Head of caudate nucleus (tissue), 42 donors: Measurements from ENCODE around the gene MICAL2.

Experiments used
- DNase-seq, 42 donors: peaks; one replicate each; pipeline versions ENCODE4 v3.0.0 to v3.0.0-alpha.2; 2020 to 2021; ENCODE audit warnings: mixed read lengths in 7 of 42
- intact Hi-C: fragments of 100-400 bp; cut with DNase I; formaldehyde crosslinking; loops from one replicate; pipeline ENCODE4 v1.15.0; 2022

The MICAL2 gene

GRCh38 chr11:12076840-12077534 lies 33.4 kb upstream of the MICAL2 start:
- peak in 1 of 42 donors; percentile 11 for DNase-seq
- intact Hi-C loops = no loop called here

GRCh38 chr11:12077535-12078280 lies 32.7 kb upstream of the MICAL2 start:
- peak in 1 of 42 donors; percentile 15 for DNase-seq
- intact Hi-C loops = no loop called here

GRCh38 chr11:12079726-12080556 lies 30.4 kb upstream of the MICAL2 start:
- intact Hi-C loops = no loop called here
- DNase-seq = peak in 13 of 42 donors; percentile 24 to 61 (median 34)

- DNase-seq = no peak
- intact Hi-C loops = no loop called here
Measured at GRCh38 chr11:12083380-12083779, 27.0 kb upstream of the MICAL2 start.

- DNase-seq = no peak
- intact Hi-C loops = no loop called here
Measured at GRCh38 chr11:12084256-12084655, 26.1 kb upstream of the MICAL2 start.

GRCh38 chr11:12085371-12086251 lies 24.8 kb upstream of the MICAL2 start:
- no peak for DNase-seq
- intact Hi-C loops = no loop called here

GRCh38 chr11:12086271-12087074 lies 23.9 kb upstream of the MICAL2 start:
- DNase-seq = peak in 1 of 42 donors; percentile 18
- intact Hi-C loops = no loop called here

- no peak for DNase-seq
- intact Hi-C loops = no loop called here
Measured at GRCh38 chr11:12087075-12088004, 23.1 kb upstream of the MICAL2 start.

- intact Hi-C loops = no loop called here
- peak in 32 of 42 donors; percentile 29 to 79 (median 50) for DNase-seq
Measured at GRCh38 chr11:12088047-12088481, 22.3 kb upstream of the MICAL2 start.

- DNase-seq = no peak
- intact Hi-C loops = no loop called here
Measured at GRCh38 chr11:12088531-12088930, 21.9 kb upstream of the MICAL2 start.

- no peak for DNase-seq
- intact Hi-C loops = no loop called here
Measured at GRCh38 chr11:12089041-12089440, 21.3 kb upstream of the MICAL2 start.

- no peak for DNase-seq
- intact Hi-C loops = no loop called here
Measured at GRCh38 chr11:12089473-12089872, 20.9 kb upstream of the MICAL2 start.

GRCh38 chr11:12090061-12090591 lies 20.3 kb upstream of the MICAL2 start:
- DNase-seq = no peak
- intact Hi-C loops = no loop called here

- intact Hi-C loops = no loop called here
- DNase-seq = no peak
Measured at GRCh38 chr11:12090761-12091258, 19.6 kb upstream of the MICAL2 start.

GRCh38 chr11:12091956-12092558 lies 18.3 kb upstream of the MICAL2 start:
- intact Hi-C loops = no loop called here

GRCh38 chr11:12092714-12093113 lies 17.7 kb upstream of the MICAL2 start:
- intact Hi-C loops = no loop called here
- DNase-seq = peak in 24 of 42 donors; percentile 29 to 72 (median 42)

More at GRCh38 chr11:12091956-12092558, 18.3 kb upstream of the MICAL2 start:
- DNase-seq = no peak
